PC-3 (cell line): ENCODE results near the gene DCBLD1.

Experiments
- EZH2 ChIP-seq: fragments of 300-600 bp; sonication (generic); IDR thresholded peaks from one replicate; pipeline ENCODE4 v1.6.1; 2017; ENCODE audit warnings: antibody characterized with exemption, mild to moderate bottlenecking, low read length; ENCODE audit not compliant: unreplicated experiment
- TF ChIP-seq, protein P1 (sequence below): fragments of 300-600 bp; sonication (generic); conservative IDR thresholded peaks from 2 replicates; pipeline ENCODE4 v1.5.1; 2017; ENCODE audit warnings: antibody characterized with exemption, low read depth, mild to moderate bottlenecking, low read length

DNA sequence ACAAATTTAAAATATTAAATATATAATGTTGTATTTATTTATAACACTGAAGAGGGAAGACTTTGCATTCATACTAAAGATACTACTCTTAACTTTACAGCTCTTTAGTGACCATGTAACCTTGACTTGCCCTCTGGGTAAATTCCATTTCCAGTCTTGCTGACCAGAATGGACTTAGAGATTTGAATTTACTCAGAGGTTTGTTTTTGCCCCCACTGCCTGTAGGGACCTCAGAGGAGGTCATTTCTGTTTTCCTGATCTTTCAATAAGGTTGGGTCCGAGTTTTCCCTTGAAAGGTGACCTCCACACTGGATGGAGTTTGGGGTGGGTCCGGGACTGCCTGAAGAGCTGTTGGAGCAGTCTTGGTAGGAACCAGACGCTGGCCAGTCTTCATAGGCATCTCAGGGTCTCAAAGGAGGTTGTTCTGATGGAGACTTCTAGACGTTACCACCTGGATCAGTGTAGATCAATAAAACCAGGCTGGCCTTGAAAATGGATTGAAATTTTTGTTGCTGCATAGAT, 26.0 kb downstream of the DCBLD1 start:
- TF ChIP-seq, protein P1, sequence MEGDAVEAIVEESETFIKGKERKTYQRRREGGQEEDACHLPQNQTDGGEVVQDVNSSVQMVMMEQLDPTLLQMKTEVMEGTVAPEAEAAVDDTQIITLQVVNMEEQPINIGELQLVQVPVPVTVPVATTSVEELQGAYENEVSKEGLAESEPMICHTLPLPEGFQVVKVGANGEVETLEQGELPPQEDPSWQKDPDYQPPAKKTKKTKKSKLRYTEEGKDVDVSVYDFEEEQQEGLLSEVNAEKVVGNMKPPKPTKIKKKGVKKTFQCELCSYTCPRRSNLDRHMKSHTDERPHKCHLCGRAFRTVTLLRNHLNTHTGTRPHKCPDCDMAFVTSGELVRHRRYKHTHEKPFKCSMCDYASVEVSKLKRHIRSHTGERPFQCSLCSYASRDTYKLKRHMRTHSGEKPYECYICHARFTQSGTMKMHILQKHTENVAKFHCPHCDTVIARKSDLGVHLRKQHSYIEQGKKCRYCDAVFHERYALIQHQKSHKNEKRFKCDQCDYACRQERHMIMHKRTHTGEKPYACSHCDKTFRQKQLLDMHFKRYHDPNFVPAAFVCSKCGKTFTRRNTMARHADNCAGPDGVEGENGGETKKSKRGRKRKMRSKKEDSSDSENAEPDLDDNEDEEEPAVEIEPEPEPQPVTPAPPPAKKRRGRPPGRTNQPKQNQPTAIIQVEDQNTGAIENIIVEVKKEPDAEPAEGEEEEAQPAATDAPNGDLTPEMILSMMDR = no peak
- no peak for TF ChIP-seq EZH2
